ENCODE data around the gene HRH1. TPM values are rescaled to one million over a fixed set of nuclear protein-coding genes. Genes with fewer than 3 reads are reported as not detected.

HRH1 gene
- total and polyA plus RNA-seq, 9 donors = 3.4 to 24.1 (median 6.0) TPM

- no peaks in the 10 kb centered on the region for H3K4me1 ChIP-seq (ENCODE audit: insufficient read depth)
- WGBS, 3 donors = 80 to 81% (median 81%) methylated on average over 10 of the region's 10 CpGs
- no peak overlapping the region for H3K4me3 ChIP-seq
- intact Hi-C loops (cut with DNase I) = no loop called here
- TF ChIP-seq, protein P1, sequence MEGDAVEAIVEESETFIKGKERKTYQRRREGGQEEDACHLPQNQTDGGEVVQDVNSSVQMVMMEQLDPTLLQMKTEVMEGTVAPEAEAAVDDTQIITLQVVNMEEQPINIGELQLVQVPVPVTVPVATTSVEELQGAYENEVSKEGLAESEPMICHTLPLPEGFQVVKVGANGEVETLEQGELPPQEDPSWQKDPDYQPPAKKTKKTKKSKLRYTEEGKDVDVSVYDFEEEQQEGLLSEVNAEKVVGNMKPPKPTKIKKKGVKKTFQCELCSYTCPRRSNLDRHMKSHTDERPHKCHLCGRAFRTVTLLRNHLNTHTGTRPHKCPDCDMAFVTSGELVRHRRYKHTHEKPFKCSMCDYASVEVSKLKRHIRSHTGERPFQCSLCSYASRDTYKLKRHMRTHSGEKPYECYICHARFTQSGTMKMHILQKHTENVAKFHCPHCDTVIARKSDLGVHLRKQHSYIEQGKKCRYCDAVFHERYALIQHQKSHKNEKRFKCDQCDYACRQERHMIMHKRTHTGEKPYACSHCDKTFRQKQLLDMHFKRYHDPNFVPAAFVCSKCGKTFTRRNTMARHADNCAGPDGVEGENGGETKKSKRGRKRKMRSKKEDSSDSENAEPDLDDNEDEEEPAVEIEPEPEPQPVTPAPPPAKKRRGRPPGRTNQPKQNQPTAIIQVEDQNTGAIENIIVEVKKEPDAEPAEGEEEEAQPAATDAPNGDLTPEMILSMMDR (IDR thresholded peaks at IDR 0.05) = no peak
- TF ChIP-seq EP300 (IDR thresholded peaks at IDR 0.05) = no peak
- TF ChIP-seq POLR2A (IDR thresholded peaks at IDR 0.05) = no peak
- no peak overlapping the region for H3K27ac ChIP-seq
- no peaks in the 10 kb centered on the region for H3K36me3 ChIP-seq
- no peak for DNase-seq
- no peaks in the 10 kb centered on the region for H3K9me3 ChIP-seq
- no peaks in the 10 kb centered on the region for H3K27me3 ChIP-seq
These were observed 36.7 kb upstream of the HRH1 start for GRCh38 chr3:11117591-11117990.

GRCh38 chr3:11118181-11118682 lies 36.1 kb upstream of the HRH1 start:
- 45 to 56% (median 53%) methylated on average over 8 of the region's 8 CpGs for WGBS, 3 donors
- H3K27me3 ChIP-seq = no peaks in the 10 kb centered on the region
- H3K27ac ChIP-seq = no peak overlapping the region
- no peak for TF ChIP-seq EP300 (IDR thresholded peaks at IDR 0.05)
- no peak for TF ChIP-seq POLR2A (IDR thresholded peaks at IDR 0.05)
- TF ChIP-seq, protein P1 (IDR thresholded peaks at IDR 0.05) = no peak
- peaks cover 0 to 4% of the 10 kb centered on the region in 2 donors for H3K9me3 ChIP-seq
- H3K4me3 ChIP-seq = no peak overlapping the region
- no peaks in the 10 kb centered on the region for H3K4me1 ChIP-seq (ENCODE audit: insufficient read depth)
- intact Hi-C loops (cut with DNase I) = no loop called here
- no peak for DNase-seq
- H3K36me3 ChIP-seq = no peaks in the 10 kb centered on the region

GRCh38 chr3:11120091-11120805 lies 34.0 kb upstream of the HRH1 start:
- intact Hi-C loops (cut with DNase I) = no loop called here
- H3K4me1 ChIP-seq (ENCODE audit: insufficient read depth) = no peaks in the 10 kb centered on the region
- no peak overlapping the region for H3K27ac ChIP-seq
- no peaks in the 10 kb centered on the region for H3K36me3 ChIP-seq
- H3K4me3 ChIP-seq = no peak overlapping the region
- 68 to 76% (median 73%) methylated on average over 10 of the region's 10 CpGs for WGBS, 3 donors
- H3K9me3 ChIP-seq = peaks cover 0 to 6% of the 10 kb centered on the region in 2 donors
- no peak for DNase-seq
- TF ChIP-seq EP300 (IDR thresholded peaks at IDR 0.05) (no peak), POLR2A (IDR thresholded peaks at IDR 0.05) (no peak)
- TF ChIP-seq, protein P1 (IDR thresholded peaks at IDR 0.05) = no peak
- no peaks in the 10 kb centered on the region for H3K27me3 ChIP-seq

DNA sequence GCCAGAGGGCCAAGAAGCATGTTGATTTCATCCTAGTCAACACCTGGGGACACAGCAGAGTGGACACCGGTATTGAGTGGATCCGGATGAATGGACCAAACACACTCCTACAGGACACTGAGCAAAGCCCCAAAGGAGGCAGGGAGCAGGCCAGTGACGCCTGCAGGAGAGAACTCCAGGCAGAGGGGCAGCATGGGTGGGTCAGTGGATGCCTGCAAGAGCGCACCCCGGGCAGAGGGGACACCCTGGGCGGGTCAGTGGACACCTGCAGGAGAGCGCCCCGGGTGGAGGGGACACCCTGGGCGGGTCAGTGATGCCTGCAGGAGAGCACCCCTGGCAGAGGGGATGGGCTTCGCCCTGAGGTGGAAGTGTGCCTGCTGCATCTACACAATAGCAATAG lies 27.6 kb upstream of the HRH1 start:
- H3K27ac ChIP-seq = no peak overlapping the region
- H3K9me3 ChIP-seq = peaks cover 0 to 6% of the 10 kb centered on the region in 2 donors
- WGBS, 3 donors = 90 to 93% (median 91%) methylated on average over 10 of the region's 10 CpGs
- no peaks in the 10 kb centered on the region for H3K36me3 ChIP-seq
- no peaks in the 10 kb centered on the region for H3K27me3 ChIP-seq
- DNase-seq = no peak
- intact Hi-C loops (cut with DNase I) = no loop called here
- TF ChIP-seq EP300 (IDR thresholded peaks at IDR 0.05) = no peak
- TF ChIP-seq, protein P1 (IDR thresholded peaks at IDR 0.05) = no peak
- H3K4me1 ChIP-seq (ENCODE audit: insufficient read depth) = no peaks in the 10 kb centered on the region
- H3K4me3 ChIP-seq = no peak overlapping the region

Measured in ovary (tissue), 9 donors.